HFF-Myc (cell line): ENCODE data around the gene IDH2.
"Not testable (repeated sequence)": the region's sequence is repeated elsewhere in the genome, so short reads cannot be mapped to it uniquely, and the experiment has no call there.

Source experiments
- DNase-seq: peaks from one replicate; pipeline ENCODE4 v3.0.0-alpha.2; 2011; ENCODE audit warnings: low read depth; ENCODE audit errors: extremely low read depth
- H3K4me3 ChIP-seq: replicated peaks from 2 replicates; pipeline ENCODE4 v1.5.1; 2011; ENCODE audit warnings: low read depth, mild to moderate bottlenecking, control low read depth, low read length
- TF ChIP-seq, protein P1 (sequence below): IDR thresholded peaks from 2 replicates; pipeline ENCODE4 v1.5.1; 2012; ENCODE audit warnings: mild to moderate bottlenecking, low read depth, low read length, control low read depth; ENCODE audit errors: missing control alignments

Gene IDH2

DNA sequence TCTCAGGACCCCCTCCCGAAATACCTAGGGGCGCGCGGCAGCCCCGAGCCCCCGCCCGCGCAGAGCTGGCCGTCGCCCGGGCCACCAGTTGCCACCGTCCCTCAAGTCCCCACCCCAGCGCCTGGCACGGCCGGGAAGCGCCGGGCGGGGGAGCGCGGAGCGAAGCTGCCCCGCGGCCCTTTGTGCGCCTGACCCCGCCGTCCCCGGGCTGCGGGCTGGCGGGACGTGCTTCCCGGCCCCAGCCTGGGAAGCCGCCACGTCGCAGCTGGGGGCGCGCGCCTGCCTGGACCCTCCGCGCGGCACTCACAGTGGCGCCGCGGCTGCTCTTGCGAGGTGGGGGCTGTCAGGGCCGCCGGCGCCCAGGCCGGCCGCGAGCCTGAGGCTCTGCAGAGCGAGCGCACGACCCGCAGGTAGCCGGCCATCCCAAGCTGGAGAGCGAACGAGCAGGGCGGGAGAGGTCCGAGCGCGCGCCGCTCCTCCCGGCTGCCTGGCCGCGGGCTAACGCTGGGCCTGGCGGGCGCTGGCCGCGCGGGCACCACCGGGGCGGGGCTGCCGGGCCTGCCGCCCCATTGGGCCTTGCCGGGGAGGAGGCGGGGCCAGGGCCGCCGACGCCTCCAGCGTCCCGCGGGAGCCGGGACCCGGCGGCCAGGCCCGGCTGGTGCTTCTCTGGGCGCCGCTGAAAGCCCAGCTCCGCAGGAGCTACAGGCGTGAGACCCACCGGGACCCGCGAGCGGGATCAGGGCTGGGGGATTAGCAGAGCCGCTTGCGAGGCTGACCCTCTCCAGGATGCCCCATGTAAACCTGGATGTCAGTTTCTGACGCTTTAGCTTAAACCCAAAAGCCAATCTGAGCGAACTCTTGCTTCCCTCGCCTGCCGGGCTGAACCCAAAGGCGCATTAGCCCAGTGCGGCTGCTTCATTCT, at the start of gene IDH2:
IDH2 (minus strand) TSS at position 500 of the 922 bp plus-strand sequence; CDS start at position 422, 78 bp downstream.
- no peak for DNase-seq
- TF ChIP-seq, protein P1, sequence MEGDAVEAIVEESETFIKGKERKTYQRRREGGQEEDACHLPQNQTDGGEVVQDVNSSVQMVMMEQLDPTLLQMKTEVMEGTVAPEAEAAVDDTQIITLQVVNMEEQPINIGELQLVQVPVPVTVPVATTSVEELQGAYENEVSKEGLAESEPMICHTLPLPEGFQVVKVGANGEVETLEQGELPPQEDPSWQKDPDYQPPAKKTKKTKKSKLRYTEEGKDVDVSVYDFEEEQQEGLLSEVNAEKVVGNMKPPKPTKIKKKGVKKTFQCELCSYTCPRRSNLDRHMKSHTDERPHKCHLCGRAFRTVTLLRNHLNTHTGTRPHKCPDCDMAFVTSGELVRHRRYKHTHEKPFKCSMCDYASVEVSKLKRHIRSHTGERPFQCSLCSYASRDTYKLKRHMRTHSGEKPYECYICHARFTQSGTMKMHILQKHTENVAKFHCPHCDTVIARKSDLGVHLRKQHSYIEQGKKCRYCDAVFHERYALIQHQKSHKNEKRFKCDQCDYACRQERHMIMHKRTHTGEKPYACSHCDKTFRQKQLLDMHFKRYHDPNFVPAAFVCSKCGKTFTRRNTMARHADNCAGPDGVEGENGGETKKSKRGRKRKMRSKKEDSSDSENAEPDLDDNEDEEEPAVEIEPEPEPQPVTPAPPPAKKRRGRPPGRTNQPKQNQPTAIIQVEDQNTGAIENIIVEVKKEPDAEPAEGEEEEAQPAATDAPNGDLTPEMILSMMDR: no peak
- peak within 1 kb of the TSS; percentile 63 for H3K4me3 ChIP-seq

DNA sequence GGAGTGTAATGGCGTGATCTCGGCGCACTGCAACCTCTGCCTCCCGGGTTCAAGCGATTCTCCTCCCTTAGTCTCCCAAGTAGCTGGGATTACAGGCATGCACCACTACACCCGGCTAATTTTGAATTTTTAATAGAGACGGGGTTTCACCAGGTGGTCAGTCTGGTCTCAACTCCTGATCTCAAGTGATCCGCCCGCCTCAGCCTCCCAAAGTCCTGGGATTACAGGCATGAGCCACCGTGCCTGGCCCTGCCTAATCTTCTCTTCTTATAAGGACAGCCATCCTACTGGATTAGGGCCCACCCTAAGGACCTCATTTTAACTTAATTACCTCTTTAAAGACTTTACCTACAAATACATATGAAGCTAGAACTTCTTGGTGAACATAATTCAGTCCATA, 48.3 kb upstream of the IDH2 start:
- H3K4me3 ChIP-seq, DNase-seq: not testable (repeated sequence)

DNA sequence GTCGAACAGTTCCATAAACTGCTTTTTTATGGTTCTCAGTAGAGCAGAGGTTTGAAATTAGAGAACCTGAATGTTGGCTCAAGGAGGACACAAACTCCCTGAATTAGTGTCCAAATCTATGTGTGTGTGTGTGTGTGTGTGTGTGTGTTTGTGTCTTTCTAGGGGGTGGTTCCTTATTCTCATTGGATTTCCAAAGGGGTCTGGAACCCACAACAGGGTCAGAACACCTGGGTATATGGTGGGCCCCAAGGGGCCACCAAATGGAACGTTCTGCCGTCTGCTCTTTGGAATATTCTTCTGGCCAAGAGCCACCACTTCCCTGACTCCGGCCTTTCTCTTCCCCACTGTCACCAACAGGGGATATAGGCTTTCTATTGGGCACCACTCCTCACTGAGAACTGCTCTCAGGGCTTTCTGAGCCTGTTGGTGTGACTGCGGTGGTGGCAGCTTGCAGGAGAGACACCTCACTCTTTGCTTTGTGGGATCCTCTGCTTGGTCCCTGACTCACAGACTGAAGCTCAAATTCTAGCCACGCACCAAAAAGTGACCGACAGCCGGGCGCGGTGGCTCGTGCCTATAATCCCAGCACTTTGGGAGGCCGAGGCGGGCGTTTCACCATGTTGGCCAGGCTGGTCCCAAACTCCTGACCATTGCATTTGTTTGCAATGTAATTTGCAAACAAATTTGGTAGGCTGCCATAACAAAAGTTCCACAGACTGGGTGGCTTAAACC, 47.5 kb upstream of the IDH2 start:
- TF ChIP-seq, protein P1: no peak
- no peak overlapping the region for H3K4me3 ChIP-seq
- DNase-seq: no peak

DNA sequence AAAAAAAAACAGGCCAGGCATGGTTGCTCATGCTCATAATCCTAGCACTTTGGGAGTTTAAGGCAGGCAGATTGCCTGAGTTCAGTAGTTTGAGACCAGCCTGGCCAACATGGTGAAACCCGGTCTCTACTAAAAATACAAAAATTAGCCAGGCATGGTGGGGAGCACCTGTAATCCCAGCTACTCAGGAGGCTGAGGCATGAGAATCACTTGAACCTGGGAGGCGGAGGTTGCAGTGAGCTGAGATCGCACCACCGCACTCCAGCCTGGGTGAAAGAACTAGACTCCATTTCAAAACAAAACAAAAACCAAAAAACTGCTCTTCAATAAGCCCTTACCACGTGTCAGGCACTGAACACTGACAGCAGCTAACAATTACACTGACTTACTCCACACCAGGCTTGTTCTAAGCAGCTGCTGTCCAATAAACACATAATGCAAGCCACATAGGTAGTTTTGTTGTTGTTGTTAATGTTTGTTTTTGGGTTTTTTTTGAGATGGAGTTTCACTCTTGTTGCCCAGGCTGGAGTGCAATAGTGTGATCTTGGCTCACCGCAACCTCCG, 44.0 kb upstream of the IDH2 start:
- not testable (repeated sequence) for DNase-seq, H3K4me3 ChIP-seq

DNA sequence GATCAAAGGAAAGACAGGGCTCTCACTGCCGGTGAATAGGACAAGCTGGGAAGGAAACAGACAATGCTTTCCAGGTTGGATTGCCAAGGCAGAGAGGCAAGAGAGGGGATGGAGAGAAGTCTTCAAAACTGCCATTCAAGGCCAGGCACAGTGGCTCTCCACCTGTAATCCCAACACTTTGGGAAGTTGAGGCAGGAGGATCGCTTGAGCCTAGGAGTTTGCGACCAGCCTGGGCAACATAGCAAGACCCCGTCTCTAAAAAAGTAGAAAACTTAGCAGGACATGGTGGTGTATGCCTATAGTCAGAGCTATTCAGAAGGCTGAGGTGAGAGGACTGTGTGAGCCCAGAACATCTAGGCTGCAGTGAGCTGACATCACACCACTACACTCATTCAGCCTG, 43.5 kb upstream of the IDH2 start:
- TF ChIP-seq, protein P1: no peak
- no peak overlapping the region for H3K4me3 ChIP-seq
- no peak for DNase-seq

DNA sequence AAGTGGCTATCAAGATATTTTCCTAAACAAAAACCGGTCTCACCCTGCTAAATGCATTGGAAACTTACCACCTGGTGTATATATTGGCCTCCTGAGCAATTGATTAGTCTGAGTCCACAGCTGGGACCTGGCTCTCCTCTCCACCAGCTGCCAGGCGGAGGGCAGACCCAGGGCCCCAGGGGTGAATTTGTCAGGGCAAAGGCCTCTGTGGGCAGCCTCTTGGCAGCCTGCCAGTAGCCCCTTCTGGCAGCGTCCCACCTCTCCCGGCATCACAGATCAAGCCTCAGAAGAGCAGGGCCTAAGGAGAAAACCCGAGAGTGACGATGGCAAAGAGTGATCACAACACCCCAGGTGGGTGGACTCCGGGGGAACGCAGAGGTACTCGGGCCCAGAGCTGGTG, 43.0 kb upstream of the IDH2 start:
- TF ChIP-seq, protein P1: no peak
- DNase-seq: no peak
- no peak overlapping the region for H3K4me3 ChIP-seq

DNA sequence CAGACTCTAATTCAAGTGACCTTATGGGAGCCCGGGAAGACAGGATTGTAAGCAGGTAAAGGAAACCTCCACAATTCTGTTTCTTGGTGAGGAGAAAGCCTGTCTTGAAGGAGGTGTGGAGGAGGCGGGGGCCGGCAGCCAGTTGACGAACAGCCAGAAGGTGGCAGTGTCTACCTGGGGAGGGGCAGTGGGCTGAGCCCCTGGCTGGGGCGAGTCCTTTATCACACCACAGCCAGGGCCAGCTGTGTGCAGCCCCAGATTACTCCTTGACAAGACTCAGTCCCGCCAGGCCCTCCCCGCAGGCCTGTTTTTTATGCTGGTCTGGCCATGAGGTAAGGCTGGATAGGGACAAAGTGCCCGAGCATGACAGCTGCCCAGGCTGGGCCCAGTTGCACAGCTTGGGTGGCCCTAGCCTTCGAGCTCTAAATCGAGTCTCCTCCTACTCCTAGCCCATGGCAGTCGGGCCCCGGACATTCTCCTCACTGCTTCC, 40.9 kb upstream of the IDH2 start:
- no peak overlapping the region for H3K4me3 ChIP-seq
- TF ChIP-seq, protein P1: peak; percentile 74
- DNase-seq: no peak
